ENCODE measurements around the gene ELL. TPM values are rescaled to one million over a fixed set of nuclear protein-coding genes. Genes with fewer than 3 reads are reported as not detected.
A peak's percentile ranks its signal among the peaks of the same experiment; 100 is the strongest.

ELL gene
- total RNA-seq, 4 donors from 2014 or later, result 21.8 to 30.8 (median 27.3) TPM

DNA sequence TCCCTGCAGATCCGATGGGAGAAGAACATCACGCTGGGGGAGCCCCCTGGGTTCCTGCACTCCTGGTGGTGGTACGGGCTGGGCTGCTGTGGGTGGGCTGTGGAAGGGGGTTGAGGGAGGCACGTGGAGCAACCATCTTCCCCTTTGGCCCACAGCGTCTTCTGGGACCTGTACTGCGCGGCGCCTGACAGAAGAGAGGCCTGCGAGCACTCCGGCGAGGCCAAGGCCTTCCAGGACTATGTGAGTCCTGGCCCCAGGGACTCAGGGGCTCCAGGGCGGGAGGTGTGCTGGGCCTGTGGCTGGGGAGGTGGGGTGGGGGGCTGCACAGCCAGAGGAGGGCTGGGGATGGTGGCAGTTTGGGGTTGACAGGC is 94.1 kb downstream of the ELL start:
- Histone ChIP-seq H3K27ac (peak overlapping the region in 1 of 4 donors; percentile 73), H3K27me3 (peaks cover 0 to under 1% (median 0%) of the 10 kb centered on the region in 3 donors), H3K4me1 (peaks cover 16 to 40% of the 10 kb centered on the region in 2 donors), H3K36me3 (no peaks in the 10 kb centered on the region), H3K4me3 (no peak overlapping the region), H3K9me3 (no peaks in the 10 kb centered on the region)
- DNase-seq, result no peak
- no peak for ATAC-seq
- TF ChIP-seq, protein P1, sequence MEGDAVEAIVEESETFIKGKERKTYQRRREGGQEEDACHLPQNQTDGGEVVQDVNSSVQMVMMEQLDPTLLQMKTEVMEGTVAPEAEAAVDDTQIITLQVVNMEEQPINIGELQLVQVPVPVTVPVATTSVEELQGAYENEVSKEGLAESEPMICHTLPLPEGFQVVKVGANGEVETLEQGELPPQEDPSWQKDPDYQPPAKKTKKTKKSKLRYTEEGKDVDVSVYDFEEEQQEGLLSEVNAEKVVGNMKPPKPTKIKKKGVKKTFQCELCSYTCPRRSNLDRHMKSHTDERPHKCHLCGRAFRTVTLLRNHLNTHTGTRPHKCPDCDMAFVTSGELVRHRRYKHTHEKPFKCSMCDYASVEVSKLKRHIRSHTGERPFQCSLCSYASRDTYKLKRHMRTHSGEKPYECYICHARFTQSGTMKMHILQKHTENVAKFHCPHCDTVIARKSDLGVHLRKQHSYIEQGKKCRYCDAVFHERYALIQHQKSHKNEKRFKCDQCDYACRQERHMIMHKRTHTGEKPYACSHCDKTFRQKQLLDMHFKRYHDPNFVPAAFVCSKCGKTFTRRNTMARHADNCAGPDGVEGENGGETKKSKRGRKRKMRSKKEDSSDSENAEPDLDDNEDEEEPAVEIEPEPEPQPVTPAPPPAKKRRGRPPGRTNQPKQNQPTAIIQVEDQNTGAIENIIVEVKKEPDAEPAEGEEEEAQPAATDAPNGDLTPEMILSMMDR (IDR thresholded peaks at IDR 0.05 in 4 of 5, conservative IDR thresholded peaks at IDR 0.05 in 1 of 5), result no peak
- no peak for TF ChIP-seq POLR2A (IDR thresholded peaks at IDR 0.05)
- intact Hi-C loops (cut with DNase I; ENCODE audit: low total_unique reads), result no loop called here
- in situ Hi-C loops (cut with MboI; ENCODE audit: low sequenced_read_pairs in 4 of 4), result no loop called here

DNA sequence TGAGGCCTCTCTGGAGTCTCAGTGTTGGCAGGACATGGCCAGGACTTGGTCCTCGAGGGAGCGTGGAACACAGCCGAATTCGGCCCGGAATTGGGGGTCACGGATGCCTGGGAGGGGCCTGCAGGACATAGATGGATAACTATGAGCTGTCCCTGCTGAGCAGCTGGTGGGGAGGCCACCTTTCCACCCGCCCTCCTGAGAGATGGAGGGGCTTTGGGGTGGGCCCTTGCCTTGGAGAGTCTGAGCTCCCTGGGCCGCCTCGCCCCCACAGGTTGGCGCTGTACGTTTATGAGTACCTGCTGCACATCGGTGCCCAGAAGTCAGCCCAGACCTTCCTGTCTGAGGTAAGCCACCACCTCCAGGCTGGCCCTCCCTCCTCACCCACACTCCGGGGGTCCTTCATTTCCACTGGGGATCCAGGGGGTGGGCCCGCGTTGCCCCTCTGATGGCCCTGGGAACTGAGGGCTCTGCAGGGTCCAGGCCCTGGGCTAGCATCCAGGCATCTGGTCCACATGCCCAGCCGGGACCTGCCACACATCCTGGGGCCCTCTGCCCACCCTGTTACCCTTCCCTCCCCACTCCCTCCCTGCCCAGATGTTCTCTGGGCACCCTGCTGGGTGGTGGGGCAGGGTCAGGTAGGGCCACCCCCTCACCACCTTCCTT is 94.7 kb downstream of the ELL start:
- Histone ChIP-seq H3K27ac (peak overlapping the region in 1 of 4 donors; percentile 73), H3K36me3 (no peaks in the 10 kb centered on the region), H3K9me3 (no peaks in the 10 kb centered on the region), H3K27me3 (no peaks in the 10 kb centered on the region), H3K4me1 (peaks cover 16 to 40% of the 10 kb centered on the region in 2 donors), H3K4me3 (no peak overlapping the region)
- DNase-seq (no peak), ATAC-seq (no peak)
- intact Hi-C loops (cut with DNase I; ENCODE audit: low total_unique reads), result no loop called here
- in situ Hi-C loops (cut with MboI; ENCODE audit: low sequenced_read_pairs in 4 of 4), result no loop called here
- TF ChIP-seq, protein P1 (IDR thresholded peaks at IDR 0.05 in 4 of 5, conservative IDR thresholded peaks at IDR 0.05 in 1 of 5), result no peak
- no peak for TF ChIP-seq POLR2A (IDR thresholded peaks at IDR 0.05)

DNA sequence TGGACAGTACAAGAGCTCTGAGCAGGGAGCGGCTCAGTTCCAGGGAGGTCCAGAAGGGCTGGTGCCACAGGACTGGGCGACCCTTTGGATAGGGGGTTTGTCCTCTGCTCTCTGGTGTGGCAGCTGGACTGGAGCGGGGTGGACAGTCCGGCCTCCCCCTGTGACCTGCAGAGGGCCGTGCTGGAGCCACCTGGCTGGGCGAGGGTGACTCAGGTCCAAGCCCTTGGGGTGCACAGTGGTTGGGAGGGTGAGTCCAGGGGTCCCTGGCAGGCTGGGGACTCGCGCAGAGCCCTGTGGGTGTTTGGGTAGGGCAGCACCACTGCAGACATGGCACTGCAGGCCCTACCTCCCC is 95.5 kb downstream of the ELL start:
- Histone ChIP-seq H3K4me1 (peaks cover 16 to 41% of the 10 kb centered on the region in 2 donors), H3K27ac (peak overlapping the region; percentile 52 to 79 (median 72)), H3K27me3 (no peaks in the 10 kb centered on the region), H3K4me3 (no peak overlapping the region), H3K9me3 (no peaks in the 10 kb centered on the region), H3K36me3 (no peaks in the 10 kb centered on the region)
- TF ChIP-seq POLR2A (IDR thresholded peaks at IDR 0.05), result no peak
- TF ChIP-seq, protein P1 (IDR thresholded peaks at IDR 0.05 in 4 of 5, conservative IDR thresholded peaks at IDR 0.05 in 1 of 5), result peak in 1 of 5 experiments; percentile 8
- ATAC-seq, result peak in 1 of 2 donors; percentile 3
- in situ Hi-C loops (cut with MboI; ENCODE audit: low sequenced_read_pairs in 4 of 4) (no loop called here), intact Hi-C loops (cut with DNase I; ENCODE audit: low total_unique reads) (no loop called here)
- DNase-seq, result no peak

DNA sequence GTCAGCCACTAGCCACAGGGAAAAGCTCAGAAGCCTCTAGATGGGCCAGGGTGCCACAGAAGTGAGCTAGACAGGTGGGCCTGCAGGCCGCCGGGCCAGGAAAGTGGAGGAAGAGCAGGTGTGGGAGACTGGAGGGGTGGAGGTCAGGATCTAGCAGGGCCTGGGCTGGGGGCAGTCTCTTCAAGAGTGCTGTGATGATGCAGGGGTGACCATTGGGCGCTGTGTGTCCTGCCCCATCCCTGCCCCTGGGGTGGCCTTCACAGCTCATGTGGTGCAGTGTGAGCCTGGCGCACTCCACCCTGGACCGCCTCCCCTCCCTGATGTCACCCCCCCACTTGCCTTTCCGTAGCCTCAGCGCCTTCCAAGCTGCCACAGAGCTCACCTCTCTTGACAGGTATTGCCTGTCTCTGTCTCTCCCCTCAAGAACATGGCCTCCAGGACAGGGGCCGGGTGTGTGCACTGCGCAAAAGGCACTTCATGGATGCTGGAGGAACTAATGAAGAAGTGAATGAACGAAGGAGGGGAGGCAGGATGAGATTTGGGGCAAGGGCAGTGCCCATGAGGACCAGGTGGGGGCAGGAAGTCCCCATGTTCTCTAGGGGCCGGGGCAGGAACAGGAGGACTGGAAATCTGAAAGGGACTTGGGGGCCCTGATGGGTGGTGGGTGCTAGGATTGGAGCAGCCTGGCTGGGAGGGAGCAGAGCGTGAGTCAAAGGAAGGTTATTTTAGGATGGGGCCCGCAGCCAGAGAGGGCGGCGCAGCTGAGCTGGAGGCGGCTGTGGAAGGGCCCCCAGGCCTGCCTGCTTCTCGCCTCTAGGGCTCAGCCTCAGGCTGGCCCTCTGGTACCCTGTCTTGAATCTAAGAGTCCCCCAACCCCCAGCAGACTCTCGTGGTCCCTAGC is 96.1 kb downstream of the ELL start:
- Histone ChIP-seq H3K4me1 (peaks cover 16 to 47% of the 10 kb centered on the region in 2 donors), H3K4me3 (no peak overlapping the region), H3K27ac (peak overlapping the region; percentile 52 to 79 (median 72)), H3K9me3 (no peaks in the 10 kb centered on the region), H3K27me3 (no peaks in the 10 kb centered on the region), H3K36me3 (no peaks in the 10 kb centered on the region)
- intact Hi-C loops (cut with DNase I; ENCODE audit: low total_unique reads), result no loop called here
- ATAC-seq, result peak; percentile 79 to 87
- in situ Hi-C loops (cut with MboI; ENCODE audit: low sequenced_read_pairs in 4 of 4), result no loop called here
- peak in 1 of 2 donors; percentile 76 for DNase-seq
- TF ChIP-seq, protein P1 (IDR thresholded peaks at IDR 0.05 in 4 of 5, conservative IDR thresholded peaks at IDR 0.05 in 1 of 5), result peak in 2 of 5 experiments; percentile 4 to 23
- no peak for TF ChIP-seq POLR2A (IDR thresholded peaks at IDR 0.05)
